IPS-NIHi7 (cell line): Measurements from ENCODE around the gene USP7.
"Not testable (repeated sequence)": the region's sequence is repeated elsewhere in the genome, so short reads cannot be mapped to it uniquely, and the experiment has no call there.

ENCODE experiments used
- DNase-seq: peaks from one replicate; pipeline ENCODE4 v3.0.0; 2012; ENCODE audit warnings: mixed read lengths; ENCODE audit errors: extremely low spot score

USP7 gene

DNA sequence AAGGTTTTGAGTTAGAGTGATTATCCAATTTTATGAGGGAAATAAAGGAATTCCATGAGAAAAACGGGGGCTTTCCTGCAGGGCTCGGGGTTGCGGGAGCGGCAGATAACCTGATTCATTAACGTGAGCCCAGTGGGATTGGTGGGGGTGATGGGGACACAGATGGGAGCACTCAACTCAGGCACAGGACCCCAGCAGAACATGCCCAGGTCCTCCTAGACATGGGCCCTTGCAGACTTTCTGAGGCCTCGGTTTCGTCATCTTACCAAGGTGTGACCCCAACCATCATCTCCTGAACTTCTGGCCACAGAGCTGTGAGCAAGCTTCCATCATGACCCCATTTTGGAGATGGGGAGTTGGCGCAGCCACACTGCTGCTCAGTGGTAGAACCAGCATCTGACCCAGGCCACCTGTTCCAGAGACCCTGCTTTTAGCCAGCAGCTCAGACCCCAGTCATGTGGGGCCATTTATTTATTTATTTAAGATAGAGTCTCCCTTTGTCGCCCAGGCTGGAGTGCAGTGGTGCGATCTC is 117.2 kb downstream of the USP7 start:
- no peak for DNase-seq

DNA sequence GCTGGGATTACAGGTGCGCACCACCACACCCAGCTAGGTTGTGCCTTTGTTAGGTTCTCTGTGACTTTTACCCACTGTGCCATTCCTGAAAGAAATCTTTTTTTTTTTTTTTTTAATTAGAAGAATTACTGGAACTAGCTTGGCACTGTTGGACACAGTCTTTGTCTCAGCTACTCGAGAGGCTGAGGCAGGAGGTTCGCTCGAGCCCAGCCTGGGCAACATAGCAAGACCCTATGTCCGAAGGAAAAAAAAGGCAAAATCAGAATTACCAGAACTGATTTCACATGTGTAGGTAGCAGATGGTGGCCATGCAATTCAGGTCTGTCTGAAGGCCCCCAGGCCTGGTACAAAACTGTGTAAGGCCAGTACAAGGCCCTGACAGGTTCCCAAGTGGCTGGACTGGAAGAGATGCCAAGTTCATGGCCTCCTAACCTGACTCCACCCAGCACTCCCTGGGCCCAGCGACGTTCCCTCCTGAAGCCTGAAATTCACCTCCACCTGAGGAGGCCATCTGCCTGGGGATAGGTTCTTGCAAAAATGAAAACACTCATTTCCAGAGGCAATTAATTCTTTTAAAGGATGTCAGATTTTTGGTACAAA is 117.9 kb downstream of the USP7 start:
- DNase-seq = no peak

DNA sequence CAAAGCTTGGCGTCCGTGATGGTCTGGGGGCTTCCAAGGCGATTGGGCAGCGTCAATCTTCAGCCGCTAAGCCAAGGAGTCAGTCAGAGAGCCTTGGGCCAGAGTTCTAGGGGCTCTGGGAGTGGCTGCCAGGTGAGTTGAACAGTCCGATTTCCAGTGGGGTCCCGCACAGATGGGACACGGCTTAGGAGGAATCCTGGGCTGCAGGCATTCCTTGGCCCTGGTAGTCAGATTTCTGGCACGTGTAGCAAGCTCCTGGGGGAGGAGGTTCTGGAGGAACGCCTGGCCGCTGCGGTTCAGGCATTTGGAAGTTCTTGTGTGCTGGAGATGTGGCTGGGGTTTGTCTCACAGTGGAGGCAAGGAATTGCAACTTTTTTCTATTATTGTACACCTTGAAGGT is 120.4 kb downstream of the USP7 start:
- DNase-seq = not testable (repeated sequence)
